Parathyroid adenoma (tissue), 2 donors: ENCODE results near the gene HLCS.

Source experiments
- H2AFZ ChIP-seq: fragments of 300-600 bp; sonication (generic); one replicate; pipeline ENCODE4 v1.7.0; 2017; ENCODE audit warnings: antibody characterized with exemption, mild to moderate bottlenecking
- H3K27ac ChIP-seq: fragments of 300-600 bp; sonication (generic); one replicate; pipeline ENCODE4 v1.7.0; 2017
- H3K27me3 ChIP-seq: fragments of 300-600 bp; sonication (generic); one replicate; pipeline ENCODE4 v1.7.0; 2017; ENCODE audit warnings: low read length; ENCODE audit not compliant: control insufficient read depth, insufficient read depth
- H3K36me3 ChIP-seq: fragments of 300-600 bp; sonication (generic); one replicate; pipeline ENCODE4 v1.7.0; 2017; ENCODE audit warnings: low read length; ENCODE audit not compliant: control insufficient read depth, insufficient read depth
- H3K4me1 ChIP-seq: fragments of 300-600 bp; sonication (generic); one replicate; pipeline ENCODE4 v1.7.0; 2017; ENCODE audit warnings: control low read depth
- H3K4me2 ChIP-seq: fragments of 300-600 bp; sonication (generic); one replicate; pipeline ENCODE4 v1.7.0; 2017; ENCODE audit warnings: low read length
- H3K4me3 ChIP-seq: fragments of 300-600 bp; sonication (generic); one replicate; pipeline ENCODE4 v1.7.0; 2017; ENCODE audit warnings: low read depth, low read length
- H3K79me2 ChIP-seq: fragments of 300-600 bp; sonication (generic); one replicate; pipeline ENCODE4 v1.7.0; 2017; ENCODE audit warnings: control low read depth
- H3K9ac ChIP-seq: fragments of 300-600 bp; sonication (generic); one replicate; pipeline ENCODE4 v1.7.0; 2017; ENCODE audit warnings: mild to moderate bottlenecking
- H3K9me3 ChIP-seq: fragments of 300-600 bp; sonication (generic); one replicate; pipeline ENCODE4 v1.7.0; 2017; ENCODE audit warnings: low read length; ENCODE audit not compliant: control insufficient read depth
- CTCF ChIP-seq: fragments of 300-600 bp; sonication (generic); IDR thresholded peaks from one replicate; pipeline ENCODE4 v1.7.0; 2017; ENCODE audit warnings: antibody characterized with exemption, mild to moderate bottlenecking
- donor health status: primary hyperparathyroidism.

Gene HLCS

DNA sequence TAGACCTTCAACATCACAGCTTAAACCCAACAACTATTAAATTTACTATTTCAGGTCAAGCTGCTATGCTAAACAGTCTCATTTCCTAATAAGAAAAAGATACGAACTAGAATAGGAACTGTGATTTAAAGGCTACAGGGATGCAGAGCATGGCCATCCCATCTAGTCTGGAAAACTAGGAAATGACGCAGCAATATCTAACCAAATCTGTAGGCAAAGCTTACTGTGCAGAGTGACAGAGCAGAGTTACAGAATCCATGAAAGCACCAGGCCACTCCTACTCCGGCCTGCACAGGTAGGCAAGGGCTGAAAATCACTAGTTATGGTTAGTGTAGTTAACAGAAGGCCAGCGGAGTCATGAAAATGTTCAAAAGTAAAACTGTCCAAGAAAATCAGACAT lies 2.1 kb downstream of the HLCS start:
- H3K4me2 ChIP-seq = no peak overlapping the region
- TF ChIP-seq CTCF = no peak
- H3K79me2 ChIP-seq = no peaks in the 10 kb centered on the region
- no peak overlapping the region for H3K9ac ChIP-seq
- H3K27ac ChIP-seq = no peak overlapping the region
- H3K9me3 ChIP-seq = no peaks in the 10 kb centered on the region
- H3K36me3 ChIP-seq = no peaks in the 10 kb centered on the region
- H3K4me1 ChIP-seq = no peaks in the 10 kb centered on the region
- H2AFZ ChIP-seq = no peak overlapping the region
- H3K4me3 ChIP-seq = no peak overlapping the region
- H3K27me3 ChIP-seq = no peaks in the 10 kb centered on the region

- no peaks in the 10 kb centered on the region for H3K36me3 ChIP-seq
- no peaks in the 10 kb centered on the region for H3K4me1 ChIP-seq
- H3K4me2 ChIP-seq = no peak overlapping the region
- H3K27me3 ChIP-seq = no peaks in the 10 kb centered on the region
- no peak overlapping the region for H2AFZ ChIP-seq
- no peak for TF ChIP-seq CTCF
- no peak overlapping the region for H3K27ac ChIP-seq
- no peak overlapping the region for H3K9ac ChIP-seq
- H3K4me3 ChIP-seq = no peak overlapping the region
- H3K9me3 ChIP-seq = no peaks in the 10 kb centered on the region
- H3K79me2 ChIP-seq = no peaks in the 10 kb centered on the region
These were observed 4.2 kb downstream of the HLCS start for GRCh38 chr21:36962098-36962780.

DNA sequence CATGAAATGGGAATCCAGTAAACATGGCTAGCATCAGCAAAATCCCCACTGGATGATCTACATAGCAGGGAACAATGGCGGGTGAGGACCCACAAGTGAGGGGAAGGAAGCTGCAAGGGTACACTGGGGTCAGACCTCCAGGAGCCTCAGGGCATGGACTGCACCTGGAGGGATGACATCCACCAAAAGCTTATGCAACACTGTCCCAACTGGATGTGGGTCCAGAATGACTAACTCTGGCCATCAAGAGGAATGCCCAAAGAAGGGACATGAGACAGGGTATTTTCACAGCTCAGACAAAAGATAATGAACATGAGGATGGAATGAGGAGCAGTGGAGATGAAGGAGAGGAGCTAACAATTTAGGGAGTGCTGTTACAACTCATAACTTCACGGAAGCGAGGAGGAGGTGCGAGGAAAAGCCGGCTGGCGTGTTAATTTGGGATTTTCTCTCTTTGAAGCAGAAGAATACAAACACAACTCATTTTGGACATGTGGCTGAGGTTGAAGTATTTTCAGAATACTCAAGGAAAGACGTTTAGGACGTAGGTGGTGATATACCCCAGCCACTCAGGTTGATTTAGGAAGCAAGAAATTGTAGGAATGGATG lies 5.7 kb downstream of the HLCS start:
- Histone ChIP-seq H3K79me2 (no peaks in the 10 kb centered on the region), H3K4me1 (no peaks in the 10 kb centered on the region), H3K4me3 (no peak overlapping the region), H2AFZ (no peak overlapping the region), H3K36me3 (no peaks in the 10 kb centered on the region), H3K9ac (no peak overlapping the region), H3K27ac (no peak overlapping the region), H3K9me3 (no peaks in the 10 kb centered on the region), H3K27me3 (no peaks in the 10 kb centered on the region), H3K4me2 (no peak overlapping the region)
- no peak for TF ChIP-seq CTCF

GRCh38 chr21:36959020-36959835 lies 7.2 kb downstream of the HLCS start:
- Histone ChIP-seq H3K27me3 (no peaks in the 10 kb centered on the region), H3K4me1 (no peaks in the 10 kb centered on the region), H3K27ac (no peak overlapping the region), H3K36me3 (no peaks in the 10 kb centered on the region), H3K79me2 (no peaks in the 10 kb centered on the region), H3K9ac (no peak overlapping the region), H2AFZ (no peak overlapping the region), H3K4me2 (no peak overlapping the region), H3K9me3 (no peaks in the 10 kb centered on the region), H3K4me3 (no peak overlapping the region)
- TF ChIP-seq CTCF = no peak
